BLaER1 (cell line): ENCODE data around the gene KAT2A.
A peak's percentile ranks its signal among the peaks of the same experiment; 100 is the strongest.

ENCODE experiments used
- H3K27ac ChIP-seq: shearing (Covaris generic); formaldehyde crosslinking; 2 replicates; pipeline ENCODE4 v1.8.1; 2022
- H3K27me3 ChIP-seq: shearing (Covaris generic); formaldehyde crosslinking; 2 replicates; pipeline ENCODE4 v1.8.1; 2022
- H3K36me3 ChIP-seq: shearing (Covaris generic); formaldehyde crosslinking; 2 replicates; pipeline ENCODE4 v1.8.1; 2022
- H3K4me1 ChIP-seq: shearing (Covaris generic); formaldehyde crosslinking; 2 replicates; pipeline ENCODE4 v1.8.1; 2022
- H3K4me2 ChIP-seq: shearing (Covaris generic); formaldehyde crosslinking; 2 replicates; pipeline ENCODE4 v1.8.1; 2022
- H3K4me3 ChIP-seq: shearing (Covaris generic); formaldehyde crosslinking; 2 replicates; pipeline ENCODE4 v1.8.1; 2022
- H3K9ac ChIP-seq: shearing (Covaris generic); formaldehyde crosslinking; 2 replicates; pipeline ENCODE4 v1.8.1; 2022
- H3K9me3 ChIP-seq: shearing (Covaris generic); formaldehyde crosslinking; 2 replicates; pipeline ENCODE4 v1.8.1; 2022
- H4K20me1 ChIP-seq: shearing (Covaris generic); formaldehyde crosslinking; 2 replicates; pipeline ENCODE4 v1.8.1; 2022
- Cebpa-rat ChIP-seq: shearing (Covaris generic); IDR thresholded peaks from 2 replicates; pipeline ENCODE4 v1.8.1; 2022

KAT2A gene

DNA sequence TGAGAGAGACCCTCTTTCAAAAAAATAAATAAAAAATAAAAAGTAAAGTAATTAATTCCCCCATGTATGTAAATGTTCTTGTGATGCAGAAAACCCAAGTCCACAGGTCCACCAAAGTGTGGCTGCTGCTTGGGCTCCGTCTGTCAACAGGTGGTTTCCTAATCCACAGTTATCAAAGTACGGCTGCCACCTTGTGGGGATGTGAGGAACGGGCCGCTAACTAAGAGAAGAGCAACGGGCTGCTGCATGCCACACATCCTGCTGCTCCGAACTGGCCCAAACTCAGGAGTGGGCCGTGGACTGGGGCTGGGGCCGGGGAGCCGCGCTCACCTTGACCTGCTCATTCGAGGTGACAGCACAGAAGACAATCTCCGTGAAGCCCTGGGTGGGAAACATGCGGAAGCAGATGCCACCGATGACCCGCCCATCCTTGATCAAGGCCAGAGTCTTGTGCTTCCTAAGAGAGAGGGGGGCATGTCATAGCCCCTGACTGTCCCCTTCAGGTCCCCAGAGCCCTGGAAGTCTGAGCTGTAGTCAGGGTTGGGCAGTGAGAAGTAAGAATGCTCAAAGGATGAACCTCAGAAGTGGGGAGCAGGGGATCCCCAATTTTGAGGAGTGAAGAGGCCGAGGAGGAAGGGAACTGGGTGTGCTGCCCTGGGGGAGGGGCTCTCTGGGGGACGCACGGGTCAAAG, 4.3 kb downstream of the KAT2A start:
- H3K9me3 ChIP-seq = no peaks in the 10 kb centered on the region
- H4K20me1 ChIP-seq = no peaks in the 10 kb centered on the region
- H3K9ac ChIP-seq = no peak overlapping the region
- H3K27me3 ChIP-seq = no peaks in the 10 kb centered on the region
- H3K36me3 ChIP-seq = peaks cover 60% of the 10 kb centered on the region
- no peak overlapping the region for H3K4me2 ChIP-seq
- H3K4me3 ChIP-seq = no peak overlapping the region
- peaks cover 35% of the 10 kb centered on the region for H3K4me1 ChIP-seq
- no peak overlapping the region for H3K27ac ChIP-seq
- TF ChIP-seq Cebpa-rat = no peak

DNA sequence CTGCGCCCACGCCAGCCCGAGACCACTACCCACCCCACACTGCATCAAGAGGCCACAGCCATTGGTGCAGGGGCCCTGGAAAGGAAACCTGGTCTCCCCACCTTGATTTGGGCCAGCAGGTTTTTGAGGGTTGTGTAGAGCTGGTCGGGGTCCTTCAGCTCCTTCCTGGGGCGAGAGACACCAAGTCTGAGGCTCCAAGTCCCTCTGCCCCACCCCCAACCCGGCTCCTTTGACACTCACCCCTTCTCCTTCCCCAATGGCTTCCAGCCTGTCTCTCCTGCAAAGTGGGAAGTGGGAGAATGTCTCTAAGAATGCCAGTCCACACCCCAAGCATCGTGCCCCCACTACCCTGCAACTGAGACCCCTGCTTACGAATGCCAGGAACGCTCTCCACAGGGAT, 7.0 kb downstream of the KAT2A start:
- H4K20me1 ChIP-seq = no peaks in the 10 kb centered on the region
- H3K27ac ChIP-seq = peak overlapping the region; percentile 75; the same call in 1 of the 2 replicates
- peaks cover 33% of the 10 kb centered on the region for H3K4me1 ChIP-seq
- H3K27me3 ChIP-seq = no peaks in the 10 kb centered on the region
- no peak overlapping the region for H3K4me3 ChIP-seq
- no peaks in the 10 kb centered on the region for H3K9me3 ChIP-seq
- H3K36me3 ChIP-seq = peaks cover 55% of the 10 kb centered on the region
- no peak overlapping the region for H3K4me2 ChIP-seq
- TF ChIP-seq Cebpa-rat = no peak
- H3K9ac ChIP-seq = no peak overlapping the region

DNA sequence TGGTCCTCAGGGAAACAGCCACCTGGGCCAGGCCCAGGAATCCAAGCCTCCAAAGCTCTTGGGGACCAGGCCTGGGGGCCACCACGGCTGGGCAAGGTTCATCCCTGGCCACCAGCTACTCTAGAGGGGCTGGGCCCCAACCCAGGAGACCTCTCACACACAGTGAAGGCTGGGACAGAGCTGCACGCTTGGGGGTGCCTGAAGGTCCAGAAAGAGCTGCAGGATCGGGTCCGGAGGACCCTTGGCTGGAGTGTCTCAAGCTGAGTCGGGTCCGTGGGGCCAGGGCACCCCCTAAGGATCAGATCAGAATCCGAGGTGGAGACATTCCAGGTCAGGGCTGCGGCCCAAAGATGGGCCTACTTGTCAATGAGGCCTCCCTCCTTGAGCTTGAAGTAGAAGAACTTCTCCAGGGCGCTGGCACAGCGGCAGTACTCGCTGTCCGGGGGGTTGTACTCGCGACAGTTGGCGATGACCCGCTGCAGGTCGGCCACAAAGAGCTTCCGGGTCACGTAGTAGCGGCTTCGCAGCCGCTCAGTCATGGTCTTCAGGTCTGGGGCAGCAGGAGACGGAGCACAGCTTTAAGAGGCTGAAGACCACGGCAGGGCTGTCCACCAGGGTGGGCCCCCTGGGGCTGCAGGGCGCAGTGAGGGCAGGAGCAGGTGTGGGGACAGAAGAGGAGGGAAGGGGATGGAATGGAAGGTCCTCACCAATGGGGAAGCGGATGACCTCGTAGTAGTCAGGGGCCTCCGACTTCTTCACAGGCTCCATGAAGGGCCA, 7.7 kb downstream of the KAT2A start:
- Histone ChIP-seq H3K9ac (peak overlapping the region; percentile 48), H3K9me3 (no peaks in the 10 kb centered on the region), H3K36me3 (peaks cover 51% of the 10 kb centered on the region), H3K27ac (peak overlapping the region; percentile 75), H3K4me3 (no peak overlapping the region; the same call in 1 of the 2 replicates), H3K4me1 (peaks cover 33% of the 10 kb centered on the region), H4K20me1 (no peaks in the 10 kb centered on the region), H3K4me2 (peak overlapping the region; percentile 93), H3K27me3 (no peaks in the 10 kb centered on the region)
- no peak for TF ChIP-seq Cebpa-rat

DNA sequence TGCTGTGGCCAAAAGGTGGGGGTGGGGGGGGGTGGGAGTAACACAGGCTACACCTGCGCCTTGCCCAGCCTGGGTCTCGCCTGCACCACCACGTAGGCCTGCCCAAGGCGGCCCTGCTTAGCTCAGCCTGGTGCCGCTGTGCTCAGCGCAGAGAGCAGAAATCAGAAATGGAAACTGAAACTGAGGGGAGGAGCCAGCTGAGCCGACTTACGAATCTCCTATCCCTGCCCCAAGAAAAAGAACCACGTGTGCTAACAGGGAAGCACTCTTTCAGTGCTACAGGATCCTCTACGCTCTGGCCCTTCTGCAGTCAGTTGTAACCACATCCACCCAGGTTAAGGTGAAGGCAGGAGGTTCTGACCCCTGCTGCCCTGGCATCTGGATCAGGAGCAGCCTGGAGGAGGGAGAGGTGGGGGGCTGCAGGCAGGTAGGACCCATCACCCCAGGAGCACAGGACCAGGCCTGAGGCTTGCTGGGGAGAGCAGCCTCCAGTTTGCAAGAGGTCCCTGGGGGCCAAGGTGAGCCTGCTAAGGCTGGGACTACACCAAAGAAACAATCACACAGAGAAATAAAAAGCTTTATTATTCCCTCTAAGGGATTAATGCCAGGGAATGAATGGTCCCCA, 8.5 kb downstream of the KAT2A start, which contains the start of gene DHX58:
Gene DHX58, minus strand, starts transcription at position 163 of the 625 bp plus-strand sequence. CDS start 822 bp downstream, outside the sequence.
- H3K4me3 ChIP-seq = peak within 1 kb of the TSS; percentile 62
- peak within 1 kb of the TSS; percentile 80 for H3K9ac ChIP-seq
- no peak for TF ChIP-seq Cebpa-rat
- H4K20me1 ChIP-seq = no peaks in the 10 kb centered on the region
- H3K4me2 ChIP-seq = peak within 1 kb of the TSS; percentile 93
- H3K4me1 ChIP-seq = peaks cover 40% of the 10 kb centered on the region
- peaks cover 43% of the 10 kb centered on the region for H3K36me3 ChIP-seq
- H3K27me3 ChIP-seq = no peaks in the 10 kb centered on the region
- peak within 1 kb of the TSS; percentile 80 for H3K27ac ChIP-seq
- H3K9me3 ChIP-seq = no peaks in the 10 kb centered on the region

DNA sequence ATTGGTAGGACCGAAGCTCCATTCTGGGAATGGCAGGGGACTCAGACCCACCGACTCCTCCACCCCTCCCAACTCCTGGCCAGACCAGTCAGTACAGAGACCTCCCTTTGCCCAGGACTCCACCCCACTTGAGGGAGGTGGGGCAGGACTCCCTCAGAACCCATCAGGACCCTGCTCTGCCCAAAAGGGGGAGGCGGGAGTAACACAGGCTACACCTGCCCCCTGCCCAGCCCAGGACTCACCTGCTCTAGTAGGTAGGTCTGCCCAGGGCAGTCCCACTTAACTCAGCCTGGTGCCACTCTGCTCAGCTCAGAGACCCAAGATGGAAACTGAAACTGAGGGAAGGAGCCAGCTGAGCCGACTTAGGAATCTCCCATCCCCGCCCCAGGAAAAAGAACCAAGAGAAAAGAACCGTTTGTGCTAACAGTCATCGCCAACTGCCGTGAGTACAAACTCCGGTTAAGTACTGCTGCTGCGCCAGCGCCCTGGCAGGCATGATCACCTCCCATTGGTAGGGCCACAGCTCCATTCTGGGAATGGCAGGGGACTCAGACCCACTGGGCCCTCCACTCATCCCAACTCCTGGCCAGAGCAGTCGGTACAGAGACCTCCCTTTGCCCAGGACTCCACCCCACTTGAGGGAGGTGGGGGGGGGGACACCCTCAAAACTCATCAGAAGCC, 9.2 kb downstream of the KAT2A start:
- peak overlapping the region; percentile 93 for H3K4me2 ChIP-seq
- H3K4me3 ChIP-seq = peak overlapping the region; percentile 62
- H4K20me1 ChIP-seq = no peaks in the 10 kb centered on the region
- peak overlapping the region; percentile 80 for H3K9ac ChIP-seq
- H3K36me3 ChIP-seq = peaks cover 36% of the 10 kb centered on the region
- H3K4me1 ChIP-seq = peaks cover 46% of the 10 kb centered on the region
- peak overlapping the region; percentile 80 for H3K27ac ChIP-seq
- no peaks in the 10 kb centered on the region for H3K9me3 ChIP-seq
- H3K27me3 ChIP-seq = no peaks in the 10 kb centered on the region
- no peak for TF ChIP-seq Cebpa-rat

DNA sequence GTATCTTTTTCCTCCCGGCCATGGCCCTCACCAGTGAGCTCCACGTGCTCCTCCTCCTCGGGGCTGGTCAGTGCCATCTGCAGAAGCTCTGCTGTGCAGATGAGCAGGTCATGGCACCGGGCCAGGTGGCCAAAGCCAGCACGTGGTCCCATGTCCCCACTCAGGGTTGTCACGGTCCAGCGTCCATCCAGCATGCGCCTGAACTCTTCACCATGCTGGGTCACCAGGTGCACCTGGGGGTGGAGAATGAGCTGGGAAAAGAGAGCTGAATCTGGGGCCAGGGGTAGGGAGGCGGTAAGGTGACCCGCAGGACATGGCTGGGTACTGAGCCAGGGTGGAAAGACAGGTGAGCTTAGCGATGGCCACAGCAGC, 9.9 kb downstream of the KAT2A start:
- H3K27ac ChIP-seq = peak overlapping the region; percentile 80; the same call in 1 of the 2 replicates
- no peaks in the 10 kb centered on the region for H3K9me3 ChIP-seq
- no peaks in the 10 kb centered on the region for H3K27me3 ChIP-seq
- H3K4me1 ChIP-seq = peaks cover 52% of the 10 kb centered on the region
- H3K36me3 ChIP-seq = peaks cover 32% of the 10 kb centered on the region
- H3K9ac ChIP-seq = no peak overlapping the region
- TF ChIP-seq Cebpa-rat = no peak
- H3K4me3 ChIP-seq = no peak overlapping the region
- H3K4me2 ChIP-seq = peak overlapping the region; percentile 93
- no peaks in the 10 kb centered on the region for H4K20me1 ChIP-seq

DNA sequence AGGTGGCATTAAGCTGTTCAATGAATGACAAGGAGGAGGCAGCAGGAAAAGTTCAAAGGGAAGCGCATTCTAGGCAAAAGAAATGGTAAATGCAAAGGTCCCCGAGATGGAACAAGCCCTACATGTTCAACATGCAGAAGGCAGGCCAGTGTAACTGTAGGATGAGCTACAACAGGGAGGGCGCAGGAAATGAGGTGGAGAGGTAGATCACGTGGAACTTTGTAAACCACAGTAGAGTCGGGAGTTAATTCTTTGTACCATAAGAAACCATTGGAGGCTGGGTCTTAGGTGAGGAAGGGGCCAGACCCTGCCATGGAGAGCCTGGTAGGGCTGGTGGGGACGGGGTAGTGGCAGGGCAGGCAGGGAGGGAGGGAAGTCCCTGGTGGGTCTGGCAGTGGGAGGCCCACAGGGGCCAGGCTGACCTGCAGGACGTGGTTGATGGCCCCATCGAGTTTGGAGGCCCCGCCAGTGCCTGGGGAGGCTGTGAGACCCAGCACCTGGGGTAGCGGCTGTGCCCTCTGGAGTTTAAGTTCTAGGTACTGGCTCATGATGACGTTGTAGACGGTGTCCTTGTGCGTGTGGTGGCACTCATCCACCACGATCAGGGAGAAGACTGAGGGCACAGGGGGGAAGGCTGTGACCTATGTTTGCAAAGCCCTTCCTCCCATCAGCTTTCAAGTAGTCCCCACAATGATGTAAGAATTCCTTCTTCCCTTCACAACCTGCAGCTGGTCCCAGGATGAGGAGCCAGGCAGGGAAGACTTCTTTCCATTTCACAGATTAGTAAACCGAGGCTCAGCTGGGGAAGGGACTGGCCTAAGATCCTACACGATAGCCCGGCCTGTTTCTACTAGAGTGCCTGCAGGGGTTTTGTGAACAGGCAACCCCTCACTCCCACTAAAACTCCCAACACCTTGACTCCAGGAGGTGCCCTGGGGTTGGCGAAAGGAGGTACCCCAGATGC, 10.6 kb downstream of the KAT2A start:
- no peak overlapping the region for H3K9ac ChIP-seq
- no peak for TF ChIP-seq Cebpa-rat
- peak overlapping the region; percentile 93; the same call in 1 of the 2 replicates for H3K4me2 ChIP-seq

DNA sequence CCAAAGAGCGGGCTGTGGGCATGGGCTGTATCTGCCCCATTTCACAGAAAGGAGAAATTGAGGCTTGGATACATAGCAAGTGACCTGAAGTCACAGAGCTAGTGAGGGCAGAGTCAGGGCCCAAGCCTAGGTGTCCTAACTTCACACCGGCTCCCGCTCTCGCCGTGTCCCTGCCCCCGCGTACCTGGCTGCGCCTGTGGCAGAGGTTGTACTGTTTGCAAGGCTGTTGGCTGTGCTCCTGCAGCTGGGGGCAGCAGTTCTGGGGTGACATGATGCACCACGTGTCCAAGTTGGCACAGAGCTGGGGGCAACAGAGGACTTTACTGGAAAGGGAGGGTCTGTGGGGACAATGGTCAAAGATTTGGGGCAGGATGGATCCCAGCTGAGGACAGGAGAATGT, 12.1 kb downstream of the KAT2A start:
- Histone ChIP-seq H3K36me3 (peaks cover 19% of the 10 kb centered on the region), H3K27ac (no peak overlapping the region), H3K9me3 (no peaks in the 10 kb centered on the region), H3K27me3 (no peaks in the 10 kb centered on the region), H3K4me3 (no peak overlapping the region), H4K20me1 (no peaks in the 10 kb centered on the region), H3K4me2 (no peak overlapping the region), H3K4me1 (peaks cover 52% of the 10 kb centered on the region), H3K9ac (no peak overlapping the region)
- TF ChIP-seq Cebpa-rat = no peak

More for the DNA sequence above, 10.6 kb downstream of the KAT2A start:
- Histone ChIP-seq H3K4me3 (no peak overlapping the region), H4K20me1 (no peaks in the 10 kb centered on the region), H3K27ac (no peak overlapping the region), H3K27me3 (no peaks in the 10 kb centered on the region), H3K36me3 (peaks cover 25% of the 10 kb centered on the region), H3K4me1 (peaks cover 52% of the 10 kb centered on the region), H3K9me3 (no peaks in the 10 kb centered on the region)
